D721Med (cell line): ENCODE data around the gene IPP.
"Not testable (repeated sequence)": the region's sequence is repeated elsewhere in the genome, so short reads cannot be mapped to it uniquely, and the experiment has no call there.

Experiments used
- DNase-seq: peaks from one replicate; pipeline ENCODE4 v3.0.0; 2011; ENCODE audit warnings: low spot score; ENCODE audit not compliant: insufficient read length
- FAIRE-seq: peaks from 2 replicates; lab custom pipeline; 2011; peaks lifted over from hg19 to GRCh38; lab: Jason Lieb, UNC
- TF ChIP-seq, protein P1 (sequence below): IDR thresholded peaks from 2 replicates; pipeline ENCODE4 v1.5.1; 2012; ENCODE audit warnings: mild to moderate bottlenecking, control low read depth; ENCODE audit not compliant: insufficient read depth; ENCODE audit errors: missing control alignments

IPP gene

DNA sequence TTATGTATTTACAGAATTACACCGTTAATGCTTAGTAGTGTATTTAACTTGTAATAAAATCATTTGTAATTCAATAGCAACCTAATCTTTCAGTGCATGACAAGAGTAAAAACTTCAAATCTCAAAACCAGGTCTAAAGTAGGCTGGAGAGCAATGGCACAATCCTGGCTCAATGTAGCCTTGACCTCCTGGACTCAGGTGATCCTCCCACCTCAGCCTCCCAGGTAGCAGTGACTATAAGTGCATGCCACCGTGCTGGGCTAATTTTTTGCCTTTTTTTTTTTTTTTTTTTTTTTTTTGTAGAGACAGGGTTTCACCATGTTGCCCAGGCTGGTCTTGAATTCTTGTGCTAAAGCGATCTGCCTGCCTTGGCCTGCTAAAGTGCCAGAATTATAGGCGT, 11.3 kb downstream of the IPP start:
- TF ChIP-seq, protein P1, sequence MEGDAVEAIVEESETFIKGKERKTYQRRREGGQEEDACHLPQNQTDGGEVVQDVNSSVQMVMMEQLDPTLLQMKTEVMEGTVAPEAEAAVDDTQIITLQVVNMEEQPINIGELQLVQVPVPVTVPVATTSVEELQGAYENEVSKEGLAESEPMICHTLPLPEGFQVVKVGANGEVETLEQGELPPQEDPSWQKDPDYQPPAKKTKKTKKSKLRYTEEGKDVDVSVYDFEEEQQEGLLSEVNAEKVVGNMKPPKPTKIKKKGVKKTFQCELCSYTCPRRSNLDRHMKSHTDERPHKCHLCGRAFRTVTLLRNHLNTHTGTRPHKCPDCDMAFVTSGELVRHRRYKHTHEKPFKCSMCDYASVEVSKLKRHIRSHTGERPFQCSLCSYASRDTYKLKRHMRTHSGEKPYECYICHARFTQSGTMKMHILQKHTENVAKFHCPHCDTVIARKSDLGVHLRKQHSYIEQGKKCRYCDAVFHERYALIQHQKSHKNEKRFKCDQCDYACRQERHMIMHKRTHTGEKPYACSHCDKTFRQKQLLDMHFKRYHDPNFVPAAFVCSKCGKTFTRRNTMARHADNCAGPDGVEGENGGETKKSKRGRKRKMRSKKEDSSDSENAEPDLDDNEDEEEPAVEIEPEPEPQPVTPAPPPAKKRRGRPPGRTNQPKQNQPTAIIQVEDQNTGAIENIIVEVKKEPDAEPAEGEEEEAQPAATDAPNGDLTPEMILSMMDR: no peak
- FAIRE-seq (no peak), DNase-seq (no peak)

GRCh38 chr1:45730780-45731319, 19.6 kb downstream of the IPP start:
- TF ChIP-seq, protein P1: no peak
- DNase-seq (no peak), FAIRE-seq (no peak)

DNA sequence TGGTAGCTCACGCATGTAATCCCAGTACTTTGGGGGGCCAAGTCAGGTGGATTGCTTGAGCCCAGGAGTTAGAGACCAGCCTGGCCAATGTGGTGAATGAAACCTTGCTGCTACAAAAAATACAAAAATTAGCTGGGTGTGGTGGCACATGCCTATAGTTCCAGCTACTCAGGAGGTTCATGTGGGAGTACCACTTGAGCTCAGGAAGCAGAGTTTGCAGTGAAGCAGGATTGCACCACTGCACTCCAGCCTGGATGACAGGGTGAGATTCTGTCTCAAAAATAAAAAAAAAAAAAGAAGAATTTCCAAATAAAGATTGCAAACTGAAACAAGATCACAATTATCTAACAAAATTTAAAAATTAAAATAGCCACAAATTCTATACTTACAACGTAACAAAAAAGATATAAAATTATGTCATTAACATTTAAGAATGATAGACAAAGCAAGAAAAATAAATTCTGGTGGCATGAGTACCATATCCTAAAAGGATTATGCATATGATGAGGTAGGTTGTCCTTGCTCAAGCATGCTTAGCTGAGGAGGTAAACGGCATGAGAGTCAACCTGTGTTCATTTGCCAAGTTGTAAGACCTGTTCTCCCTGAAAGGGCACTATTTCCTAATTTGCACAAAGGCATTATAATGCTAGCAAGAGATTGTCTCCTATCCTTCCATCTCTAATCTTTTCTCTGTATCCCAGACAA, 20.2 kb downstream of the IPP start:
- no peak for DNase-seq
- TF ChIP-seq, protein P1: no peak
- no peak for FAIRE-seq

DNA sequence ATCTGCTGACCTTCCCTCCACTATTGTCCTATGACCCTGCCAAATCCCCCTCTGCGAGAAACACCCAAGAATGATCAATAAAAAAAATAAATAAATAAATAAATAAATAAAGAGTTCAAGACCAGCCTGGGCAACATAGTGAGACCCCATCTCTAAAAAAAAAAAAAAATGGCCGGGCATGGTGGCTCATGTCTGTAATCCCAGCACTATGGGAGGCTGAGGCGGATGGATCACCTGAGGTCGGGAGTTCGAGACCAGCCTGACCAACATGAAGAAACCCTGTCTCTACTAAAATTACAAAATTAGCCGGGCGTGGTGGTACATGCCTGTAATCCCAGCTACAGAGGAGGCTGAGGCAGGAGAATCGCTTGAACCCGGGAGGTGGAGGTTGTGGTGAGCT, 24.4 kb downstream of the IPP start:
- not testable (repeated sequence) for DNase-seq, FAIRE-seq

GRCh38 chr1:45723248-45723930, 27.1 kb downstream of the IPP start:
- no peak for FAIRE-seq

GRCh38 chr1:45722809-45723208, 27.6 kb downstream of the IPP start:
- no peak for DNase-seq
- no peak for FAIRE-seq
- TF ChIP-seq, protein P1: no peak

More at GRCh38 chr1:45723248-45723930, 27.1 kb downstream of the IPP start:
- DNase-seq: no peak
- TF ChIP-seq, protein P1: no peak

DNA sequence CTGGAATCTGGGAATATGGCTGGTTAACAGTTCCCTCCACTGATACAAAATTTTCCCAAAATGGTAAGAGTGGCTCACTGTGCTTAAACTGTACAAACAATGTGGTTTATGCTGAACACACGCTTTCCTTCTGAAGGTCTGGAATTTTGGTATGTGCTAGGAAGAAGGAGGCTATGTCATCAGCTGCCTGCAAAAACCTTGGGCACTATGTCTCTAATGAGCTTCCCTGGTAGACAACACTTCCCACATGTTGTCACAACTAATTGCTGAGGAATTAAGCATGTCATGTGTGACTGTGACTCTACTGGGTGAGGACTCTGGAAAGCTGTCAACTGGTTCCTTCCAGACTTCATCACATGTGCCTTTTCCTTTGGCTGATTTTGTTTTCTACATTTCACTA, 29.2 kb downstream of the IPP start:
- TF ChIP-seq, protein P1: no peak
- FAIRE-seq (no peak), DNase-seq (no peak)
